GM19193 (cell line): Measurements from ENCODE around the gene RBPJ.

ENCODE experiments used
- POLR2A ChIP-seq: IDR thresholded peaks from 4 replicates; pipeline ENCODE4 v1.6.1; 2011; ENCODE audit not compliant: insufficient read depth, insufficient read length; ENCODE audit errors: extremely low read depth

The RBPJ gene

GRCh38 chr4:26346203-26346620, 25.4 kb downstream of the RBPJ start:
- no peak for TF ChIP-seq POLR2A

- no peak for TF ChIP-seq POLR2A
These were observed 28.7 kb downstream of the RBPJ start for GRCh38 chr4:26349496-26349895.

GRCh38 chr4:26351685-26352084, 30.9 kb downstream of the RBPJ start:
- no peak for TF ChIP-seq POLR2A

GRCh38 chr4:26354491-26354890, 33.7 kb downstream of the RBPJ start:
- no peak for TF ChIP-seq POLR2A

- no peak for TF ChIP-seq POLR2A
These were observed 34.7 kb downstream of the RBPJ start for GRCh38 chr4:26355392-26356052.

GRCh38 chr4:26356081-26356501, 35.3 kb downstream of the RBPJ start:
- TF ChIP-seq POLR2A = no peak

- no peak for TF ChIP-seq POLR2A
These were observed 39.5 kb downstream of the RBPJ start for GRCh38 chr4:26360273-26360672.

GRCh38 chr4:26360864-26361263, 40.0 kb downstream of the RBPJ start:
- no peak for TF ChIP-seq POLR2A

- no peak for TF ChIP-seq POLR2A
These were observed 40.5 kb downstream of the RBPJ start for GRCh38 chr4:26361297-26361696.

GRCh38 chr4:26362745-26363439, 42.1 kb downstream of the RBPJ start:
- no peak for TF ChIP-seq POLR2A

- TF ChIP-seq POLR2A = no peak
These were observed 44.8 kb downstream of the RBPJ start for GRCh38 chr4:26365537-26366150.

GRCh38 chr4:26367811-26368210, 47.0 kb downstream of the RBPJ start:
- no peak for TF ChIP-seq POLR2A

- no peak for TF ChIP-seq POLR2A
These were observed 47.9 kb downstream of the RBPJ start for GRCh38 chr4:26368685-26369084.

- no peak for TF ChIP-seq POLR2A
These were observed 48.3 kb downstream of the RBPJ start for GRCh38 chr4:26369132-26369531.

GRCh38 chr4:26369581-26369980, 48.8 kb downstream of the RBPJ start:
- no peak for TF ChIP-seq POLR2A

- no peak for TF ChIP-seq POLR2A
These were observed 51.3 kb downstream of the RBPJ start for GRCh38 chr4:26372076-26372475.
